ENCODE results near the gene THPO. TPM values are rescaled to one million over a fixed set of nuclear protein-coding genes. Genes with fewer than 3 reads are reported as not detected.
"Not testable (repeated sequence)": the region's sequence is repeated elsewhere in the genome, so short reads cannot be mapped to it uniquely, and the experiment has no call there.

Gene THPO
- total and polyA plus RNA-seq, 4 donors, result 0.17 to 0.31 (median 0.20) TPM

DNA sequence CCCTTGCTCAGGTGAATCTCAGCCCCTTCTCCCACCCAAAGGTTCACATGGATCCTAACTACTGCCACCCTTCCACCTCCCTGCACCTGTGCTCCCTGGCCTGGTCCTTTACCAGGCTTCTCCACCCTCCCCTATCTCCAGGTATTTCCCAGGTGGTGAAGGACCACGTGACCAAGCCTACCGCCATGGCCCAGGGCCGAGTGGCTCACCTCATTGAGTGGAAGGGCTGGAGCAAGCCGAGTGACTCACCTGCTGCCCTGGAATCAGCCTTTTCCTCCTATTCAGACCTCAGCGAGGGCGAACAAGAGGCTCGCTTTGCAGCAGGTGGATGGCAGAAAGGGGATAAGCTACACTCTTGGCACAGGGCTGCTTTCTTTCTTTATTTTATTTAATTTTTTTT is 36.1 kb downstream of the THPO start:
- Histone ChIP-seq H3K4me3 (no peak overlapping the region), H3K27me3 (ENCODE audit: control insufficient read depth in 3 of 3, insufficient read depth in 3 of 3, low read length in 2 of 3) (no peaks in the 10 kb centered on the region), H3K27ac (ENCODE audit: low read depth in 1 of 2, low read length in 1 of 2) (peak overlapping the region in 1 of 2 donors; percentile 15), H3K9me3 (ENCODE audit: control insufficient read depth in 4 of 4, insufficient read depth in 3 of 4, low read length in 3 of 4) (no peaks in the 10 kb centered on the region), H3K9ac (ENCODE audit: insufficient read depth in 1 of 2, low read length in 2 of 2) (no peak overlapping the region), H3K36me3 (ENCODE audit: control insufficient read depth in 4 of 4, insufficient read depth in 4 of 4, low read length in 4 of 4) (peaks cover 6 to 23% (median 13%) of the 10 kb centered on the region in 4 donors), H3K4me1 (ENCODE audit: control insufficient read depth in 5 of 5, insufficient read depth in 5 of 5, low read length in 5 of 5) (peaks cover 3 to 36% (median 8%) of the 10 kb centered on the region in 5 donors)
- TF ChIP-seq, protein P1, sequence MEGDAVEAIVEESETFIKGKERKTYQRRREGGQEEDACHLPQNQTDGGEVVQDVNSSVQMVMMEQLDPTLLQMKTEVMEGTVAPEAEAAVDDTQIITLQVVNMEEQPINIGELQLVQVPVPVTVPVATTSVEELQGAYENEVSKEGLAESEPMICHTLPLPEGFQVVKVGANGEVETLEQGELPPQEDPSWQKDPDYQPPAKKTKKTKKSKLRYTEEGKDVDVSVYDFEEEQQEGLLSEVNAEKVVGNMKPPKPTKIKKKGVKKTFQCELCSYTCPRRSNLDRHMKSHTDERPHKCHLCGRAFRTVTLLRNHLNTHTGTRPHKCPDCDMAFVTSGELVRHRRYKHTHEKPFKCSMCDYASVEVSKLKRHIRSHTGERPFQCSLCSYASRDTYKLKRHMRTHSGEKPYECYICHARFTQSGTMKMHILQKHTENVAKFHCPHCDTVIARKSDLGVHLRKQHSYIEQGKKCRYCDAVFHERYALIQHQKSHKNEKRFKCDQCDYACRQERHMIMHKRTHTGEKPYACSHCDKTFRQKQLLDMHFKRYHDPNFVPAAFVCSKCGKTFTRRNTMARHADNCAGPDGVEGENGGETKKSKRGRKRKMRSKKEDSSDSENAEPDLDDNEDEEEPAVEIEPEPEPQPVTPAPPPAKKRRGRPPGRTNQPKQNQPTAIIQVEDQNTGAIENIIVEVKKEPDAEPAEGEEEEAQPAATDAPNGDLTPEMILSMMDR (IDR thresholded peaks at IDR 0.05; ENCODE audit: control extremely low read depth, extremely low read depth), result no peak
- ATAC-seq (ENCODE audit: insufficient read depth, low FRiP score) (peak; percentile 64), DNase-seq (no peak)
- 78 to 88% methylated on average over 7 of the region's 7 CpGs for WGBS, 2 donors

DNA sequence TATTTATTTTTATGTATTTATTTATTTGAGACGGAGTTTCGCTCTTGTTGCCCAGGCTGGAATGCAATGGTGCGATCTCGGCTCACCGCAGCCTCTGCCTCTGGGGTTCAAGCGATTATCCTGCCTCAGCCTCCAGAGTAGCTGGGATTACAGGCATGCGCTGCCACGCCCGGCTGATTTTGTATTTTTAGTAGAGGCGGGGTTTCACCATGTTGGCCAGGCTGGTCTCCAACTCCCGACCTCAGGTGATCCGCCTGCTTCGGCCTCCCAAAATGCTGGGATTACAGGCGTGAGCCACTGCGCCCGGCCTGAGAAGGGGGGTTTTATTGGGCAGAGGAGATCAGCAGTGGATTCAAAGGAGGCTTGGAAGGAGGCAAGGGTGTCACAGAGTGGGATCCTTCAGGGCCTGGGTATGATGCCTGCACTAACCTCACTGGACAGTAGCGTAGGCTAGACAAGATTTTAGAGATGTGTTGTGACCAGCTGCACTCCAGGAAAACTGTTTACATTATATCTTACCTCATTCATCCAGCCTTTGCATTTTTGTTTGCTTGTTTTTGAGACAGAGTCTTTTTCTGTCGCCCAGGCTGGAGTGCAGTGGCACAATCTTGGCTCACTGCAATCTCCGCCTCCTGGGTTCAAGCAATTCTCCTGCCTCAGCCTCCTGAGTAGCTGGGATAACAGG is 38.4 kb downstream of the THPO start:
- Histone ChIP-seq H3K36me3 (ENCODE audit: control insufficient read depth in 4 of 4, insufficient read depth in 4 of 4, low read length in 4 of 4) (peaks cover 8 to 23% (median 13%) of the 10 kb centered on the region in 4 donors), H3K4me1 (ENCODE audit: control insufficient read depth in 5 of 5, insufficient read depth in 5 of 5, low read length in 5 of 5) (peaks cover 3 to 30% (median 17%) of the 10 kb centered on the region in 5 donors)
- not testable (repeated sequence) for H3K9me3 ChIP-seq (ENCODE audit: control insufficient read depth in 4 of 4, insufficient read depth in 3 of 4, low read length in 3 of 4); H3K4me3 ChIP-seq; ATAC-seq (ENCODE audit: insufficient read depth, low FRiP score); DNase-seq; H3K27ac ChIP-seq (ENCODE audit: low read depth in 1 of 2, low read length in 1 of 2); H3K9ac ChIP-seq (ENCODE audit: insufficient read depth in 1 of 2, low read length in 2 of 2); H3K27me3 ChIP-seq (ENCODE audit: control insufficient read depth in 3 of 3, insufficient read depth in 3 of 3, low read length in 2 of 3)
- WGBS, 2 donors, result 90 to 94% methylated on average over 19 of the region's 19 CpGs

DNA sequence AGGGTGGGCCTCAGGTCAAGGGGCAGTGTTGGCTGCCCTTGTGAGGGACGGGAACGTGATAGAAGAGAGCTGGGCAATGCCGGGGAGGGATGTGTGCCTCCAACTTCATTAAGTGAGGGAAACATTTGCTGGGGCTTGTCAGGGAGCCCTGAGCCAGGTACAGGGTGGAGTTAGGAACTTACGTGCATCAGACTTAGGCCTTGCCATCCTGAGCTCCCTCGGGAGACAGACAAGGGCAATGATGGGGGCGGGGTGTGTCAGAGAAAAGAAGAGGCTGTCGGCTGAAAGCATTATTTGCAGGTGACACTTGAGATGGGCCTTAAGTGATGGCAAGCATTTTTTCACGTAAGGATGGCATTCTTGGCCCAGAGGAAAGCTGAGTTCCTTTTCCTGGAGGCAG is 39.0 kb downstream of the THPO start:
- DNase-seq, result no peak
- peaks cover 3 to 30% (median 17%) of the 10 kb centered on the region in 5 donors for H3K4me1 ChIP-seq (ENCODE audit: control insufficient read depth in 5 of 5, insufficient read depth in 5 of 5, low read length in 5 of 5)
- TF ChIP-seq, protein P1 (IDR thresholded peaks at IDR 0.05; ENCODE audit: control extremely low read depth, extremely low read depth), result no peak
- WGBS, 2 donors, result 68 to 76% methylated on average over 8 of the region's 8 CpGs
- peak overlapping the region; percentile 10 to 43 for H3K27ac ChIP-seq (ENCODE audit: low read depth in 1 of 2, low read length in 1 of 2)
- no peak for ATAC-seq (ENCODE audit: insufficient read depth, low FRiP score)
- H3K27me3 ChIP-seq (ENCODE audit: control insufficient read depth in 3 of 3, insufficient read depth in 3 of 3, low read length in 2 of 3), result no peaks in the 10 kb centered on the region
- H3K9me3 ChIP-seq (ENCODE audit: control insufficient read depth in 4 of 4, insufficient read depth in 3 of 4, low read length in 3 of 4), result no peaks in the 10 kb centered on the region
- no peak overlapping the region for H3K4me3 ChIP-seq
- no peak overlapping the region for H3K9ac ChIP-seq (ENCODE audit: insufficient read depth in 1 of 2, low read length in 2 of 2)
- H3K36me3 ChIP-seq (ENCODE audit: control insufficient read depth in 4 of 4, insufficient read depth in 4 of 4, low read length in 4 of 4), result peaks cover 10 to 22% (median 18%) of the 10 kb centered on the region in 4 donors

DNA sequence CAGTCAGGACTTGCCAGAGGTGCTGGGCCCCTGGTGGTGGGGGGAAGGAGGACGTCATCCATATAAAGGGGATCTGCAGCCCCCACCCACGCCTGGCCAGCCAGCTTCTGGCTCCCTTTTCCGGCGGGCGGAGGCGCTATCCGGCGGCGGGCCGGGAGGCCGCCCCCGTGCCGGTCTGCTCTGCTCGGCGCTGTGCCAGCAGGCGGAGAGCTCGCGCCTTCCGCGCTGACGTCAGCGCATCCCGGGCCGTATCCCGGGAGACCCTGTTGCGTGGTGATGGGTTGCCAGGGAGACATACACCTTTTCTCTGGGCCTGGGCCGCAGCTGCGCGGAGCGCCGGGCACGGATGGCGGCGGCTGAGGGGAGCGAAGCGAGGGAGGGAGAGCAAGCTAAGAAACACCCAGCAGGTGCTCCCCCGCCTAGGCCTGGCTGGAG is 39.5 kb downstream of the THPO start:
- Histone ChIP-seq H3K27me3 (ENCODE audit: control insufficient read depth in 3 of 3, insufficient read depth in 3 of 3, low read length in 2 of 3) (no peaks in the 10 kb centered on the region), H3K27ac (ENCODE audit: low read depth in 1 of 2, low read length in 1 of 2) (peak overlapping the region; percentile 43 to 88), H3K9me3 (ENCODE audit: control insufficient read depth in 4 of 4, insufficient read depth in 3 of 4, low read length in 3 of 4) (no peaks in the 10 kb centered on the region), H3K36me3 (ENCODE audit: control insufficient read depth in 4 of 4, insufficient read depth in 4 of 4, low read length in 4 of 4) (peaks cover 8 to 25% (median 20%) of the 10 kb centered on the region in 4 donors), H3K9ac (ENCODE audit: insufficient read depth in 1 of 2, low read length in 2 of 2) (no peak overlapping the region), H3K4me3 (no peak overlapping the region), H3K4me1 (ENCODE audit: control insufficient read depth in 5 of 5, insufficient read depth in 5 of 5, low read length in 5 of 5) (peaks cover 3 to 30% (median 17%) of the 10 kb centered on the region in 5 donors)
- DNase-seq (peak; percentile 74 to 86 (median 80)), ATAC-seq (ENCODE audit: insufficient read depth, low FRiP score) (no peak)
- WGBS, 2 donors, result 36 to 48% methylated on average over 28 to 37 of the region's 37 CpGs
- TF ChIP-seq, protein P1 (IDR thresholded peaks at IDR 0.05; ENCODE audit: control extremely low read depth, extremely low read depth), result no peak
